Measurements from ENCODE around the gene CROT. TPM values are rescaled to one million over a fixed set of nuclear protein-coding genes. Genes with fewer than 3 reads are reported as not detected.
A peak's percentile ranks its signal among the peaks of the same experiment; 100 is the strongest.

Gene CROT
- 35.2 TPM for total RNA-seq

GRCh38 chr7:87345166-87345927, at the start of gene CROT:
CROT (plus strand) TSS chr7:87345664; CDS start chr7:87349069, 3,405 bp downstream.
- DNase-seq (ENCODE audit: low spot score): peak; percentile 97

- DNase-seq (ENCODE audit: low spot score): no peak
Observed at GRCh38 chr7:87300756-87301155, 44.7 kb upstream of the CROT start.

GRCh38 chr7:87310790-87311419, 34.6 kb upstream of the CROT start:
- no peak for DNase-seq (ENCODE audit: low spot score)

GRCh38 chr7:87312215-87312865, 33.1 kb upstream of the CROT start:
- DNase-seq (ENCODE audit: low spot score): peak; percentile 73

- DNase-seq (ENCODE audit: low spot score): no peak
Observed at GRCh38 chr7:87316097-87316700, 29.3 kb upstream of the CROT start.

- DNase-seq (ENCODE audit: low spot score): no peak
Observed at GRCh38 chr7:87316846-87317552, 28.5 kb upstream of the CROT start.

GRCh38 chr7:87317691-87318245, 27.7 kb upstream of the CROT start:
- no peak for DNase-seq (ENCODE audit: low spot score)

- no peak for DNase-seq (ENCODE audit: low spot score)
Observed at GRCh38 chr7:87318741-87319140, 26.7 kb upstream of the CROT start.

- DNase-seq (ENCODE audit: low spot score): peak; percentile 57
Observed at GRCh38 chr7:87319154-87319581, 26.3 kb upstream of the CROT start.

GRCh38 chr7:87322912-87323311, 22.6 kb upstream of the CROT start:
- no peak for DNase-seq (ENCODE audit: low spot score)

GRCh38 chr7:87325576-87326370, 19.7 kb upstream of the CROT start:
- no peak for DNase-seq (ENCODE audit: low spot score)

- DNase-seq (ENCODE audit: low spot score): no peak
Observed at GRCh38 chr7:87328281-87328680, 17.2 kb upstream of the CROT start.

- DNase-seq (ENCODE audit: low spot score): no peak
Observed at GRCh38 chr7:87330316-87330715, 15.1 kb upstream of the CROT start.

GRCh38 chr7:87330942-87331341, 14.5 kb upstream of the CROT start:
- no peak for DNase-seq (ENCODE audit: low spot score)

GRCh38 chr7:87331687-87332252, 13.7 kb upstream of the CROT start:
- DNase-seq (ENCODE audit: low spot score): no peak

- DNase-seq (ENCODE audit: low spot score): no peak
Observed at GRCh38 chr7:87332321-87332720, 13.1 kb upstream of the CROT start.

GRCh38 chr7:87336136-87336535, 9.3 kb upstream of the CROT start:
- no peak for DNase-seq (ENCODE audit: low spot score)

GRCh38 chr7:87337331-87337730, 8.1 kb upstream of the CROT start:
- no peak for DNase-seq (ENCODE audit: low spot score)

GRCh38 chr7:87339373-87339897, 6.0 kb upstream of the CROT start:
- no peak for DNase-seq (ENCODE audit: low spot score)

GRCh38 chr7:87341441-87341840, 4.0 kb upstream of the CROT start:
- DNase-seq (ENCODE audit: low spot score): no peak
